Putamen (tissue), 1 donor: ENCODE data around the gene ZBTB25.

Source experiments
- DNase-seq: peaks from one replicate; pipeline ENCODE4 v3.0.0-alpha.2; 2016; ENCODE audit warnings: low spot score

The ZBTB25 gene

GRCh38 chr14:64476438-64476837, 27.2 kb downstream of the ZBTB25 start:
- no peak for DNase-seq

- no peak for DNase-seq
Measured at GRCh38 chr14:64475585-64476273, 27.9 kb downstream of the ZBTB25 start.

GRCh38 chr14:64474698-64475097, 28.9 kb downstream of the ZBTB25 start:
- DNase-seq, result no peak

- DNase-seq, result no peak
Measured at GRCh38 chr14:64474041-64474440, 29.6 kb downstream of the ZBTB25 start.

GRCh38 chr14:64468451-64468850, 35.2 kb downstream of the ZBTB25 start:
- DNase-seq, result no peak

- DNase-seq, result no peak
Measured at GRCh38 chr14:64467566-64467965, 36.1 kb downstream of the ZBTB25 start.

- DNase-seq, result no peak
Measured at GRCh38 chr14:64467101-64467500, 36.5 kb downstream of the ZBTB25 start.

- peak; percentile 50 for DNase-seq
Measured at GRCh38 chr14:64465831-64466554, 37.6 kb downstream of the ZBTB25 start.

GRCh38 chr14:64465191-64465822, 38.3 kb downstream of the ZBTB25 start, which contains the start of gene AKAP5:
TSS of gene AKAP5 (plus strand) at chr14:64465499. CDS start at chr14:64468395, 2,896 bp downstream.
- peak; percentile 71 for DNase-seq

- no peak for DNase-seq
Measured at GRCh38 chr14:64464651-64465050, 39.0 kb downstream of the ZBTB25 start.

GRCh38 chr14:64463873-64464272, 39.8 kb downstream of the ZBTB25 start:
- DNase-seq, result no peak

- DNase-seq, result no peak
Measured at GRCh38 chr14:64463195-64463594, 40.4 kb downstream of the ZBTB25 start.

- DNase-seq, result peak; percentile 41
Measured at GRCh38 chr14:64461221-64461620, 42.4 kb downstream of the ZBTB25 start.

GRCh38 chr14:64459405-64460136, 44.1 kb downstream of the ZBTB25 start:
- DNase-seq, result no peak

GRCh38 chr14:64454671-64455070, 49.0 kb downstream of the ZBTB25 start:
- no peak for DNase-seq

- DNase-seq, result no peak
Measured at GRCh38 chr14:64450255-64450654, 53.4 kb downstream of the ZBTB25 start.

GRCh38 chr14:64447876-64448670, 55.6 kb downstream of the ZBTB25 start:
- no peak for DNase-seq

- DNase-seq, result no peak
Measured at GRCh38 chr14:64444984-64445845, 58.4 kb downstream of the ZBTB25 start.

- DNase-seq, result no peak
Measured at GRCh38 chr14:64444140-64444539, 59.5 kb downstream of the ZBTB25 start.

GRCh38 chr14:64442300-64442988, 61.2 kb downstream of the ZBTB25 start:
- no peak for DNase-seq
